Gastroesophageal sphincter (tissue), 3 donors: ENCODE results near the gene KATNIP.

Experiments
- EP300 ChIP-seq: sonication (generic); formaldehyde crosslinking; IDR thresholded peaks from one replicate; pipeline ENCODE4 v1.6.1; 2017; ENCODE audit warnings: antibody characterized with exemption, mild to moderate bottlenecking
- POLR2A ChIP-seq, 2 donors: fragments of 450-650 bp; IDR thresholded peaks; one replicate each; pipeline ENCODE4 v1.6.1; 2017; ENCODE audit warnings: antibody characterized with exemption in 2 of 2, mild to moderate bottlenecking in 2 of 2, moderate library complexity in 1 of 2
- POLR2AphosphoS5 ChIP-seq: sonication (generic); formaldehyde crosslinking; IDR thresholded peaks from one replicate; pipeline ENCODE4 v1.6.1; 2017; ENCODE audit warnings: antibody characterized with exemption
- TF ChIP-seq, protein P1 (sequence below), 4 experiments: fragments of 200-600 bp in 2 of 4; fragments of 450-650 bp in 2 of 4; sonication (generic) in 1 of 4; IDR thresholded peaks; one replicate each; pipeline ENCODE4 v1.5.1; 2017 to 2019; ENCODE audit warnings: antibody characterized with exemption in 4 of 4, mild to moderate bottlenecking in 2 of 4, moderate library complexity in 2 of 4

GRCh38 chr16:27531186-27531585 is 18.8 kb upstream of the KATNIP start:
- TF ChIP-seq, protein P1, sequence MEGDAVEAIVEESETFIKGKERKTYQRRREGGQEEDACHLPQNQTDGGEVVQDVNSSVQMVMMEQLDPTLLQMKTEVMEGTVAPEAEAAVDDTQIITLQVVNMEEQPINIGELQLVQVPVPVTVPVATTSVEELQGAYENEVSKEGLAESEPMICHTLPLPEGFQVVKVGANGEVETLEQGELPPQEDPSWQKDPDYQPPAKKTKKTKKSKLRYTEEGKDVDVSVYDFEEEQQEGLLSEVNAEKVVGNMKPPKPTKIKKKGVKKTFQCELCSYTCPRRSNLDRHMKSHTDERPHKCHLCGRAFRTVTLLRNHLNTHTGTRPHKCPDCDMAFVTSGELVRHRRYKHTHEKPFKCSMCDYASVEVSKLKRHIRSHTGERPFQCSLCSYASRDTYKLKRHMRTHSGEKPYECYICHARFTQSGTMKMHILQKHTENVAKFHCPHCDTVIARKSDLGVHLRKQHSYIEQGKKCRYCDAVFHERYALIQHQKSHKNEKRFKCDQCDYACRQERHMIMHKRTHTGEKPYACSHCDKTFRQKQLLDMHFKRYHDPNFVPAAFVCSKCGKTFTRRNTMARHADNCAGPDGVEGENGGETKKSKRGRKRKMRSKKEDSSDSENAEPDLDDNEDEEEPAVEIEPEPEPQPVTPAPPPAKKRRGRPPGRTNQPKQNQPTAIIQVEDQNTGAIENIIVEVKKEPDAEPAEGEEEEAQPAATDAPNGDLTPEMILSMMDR (IDR thresholded peaks at IDR 0.05): no peak
- TF ChIP-seq EP300 (no peak), POLR2A (IDR thresholded peaks at IDR 0.05) (no peak), POLR2AphosphoS5 (no peak)
